Measurements from ENCODE around the gene RIOX2.
"Not testable (repeated sequence)": the region's sequence is repeated elsewhere in the genome, so short reads cannot be mapped to it uniquely, and the experiment has no call there.

Gene RIOX2

DNA sequence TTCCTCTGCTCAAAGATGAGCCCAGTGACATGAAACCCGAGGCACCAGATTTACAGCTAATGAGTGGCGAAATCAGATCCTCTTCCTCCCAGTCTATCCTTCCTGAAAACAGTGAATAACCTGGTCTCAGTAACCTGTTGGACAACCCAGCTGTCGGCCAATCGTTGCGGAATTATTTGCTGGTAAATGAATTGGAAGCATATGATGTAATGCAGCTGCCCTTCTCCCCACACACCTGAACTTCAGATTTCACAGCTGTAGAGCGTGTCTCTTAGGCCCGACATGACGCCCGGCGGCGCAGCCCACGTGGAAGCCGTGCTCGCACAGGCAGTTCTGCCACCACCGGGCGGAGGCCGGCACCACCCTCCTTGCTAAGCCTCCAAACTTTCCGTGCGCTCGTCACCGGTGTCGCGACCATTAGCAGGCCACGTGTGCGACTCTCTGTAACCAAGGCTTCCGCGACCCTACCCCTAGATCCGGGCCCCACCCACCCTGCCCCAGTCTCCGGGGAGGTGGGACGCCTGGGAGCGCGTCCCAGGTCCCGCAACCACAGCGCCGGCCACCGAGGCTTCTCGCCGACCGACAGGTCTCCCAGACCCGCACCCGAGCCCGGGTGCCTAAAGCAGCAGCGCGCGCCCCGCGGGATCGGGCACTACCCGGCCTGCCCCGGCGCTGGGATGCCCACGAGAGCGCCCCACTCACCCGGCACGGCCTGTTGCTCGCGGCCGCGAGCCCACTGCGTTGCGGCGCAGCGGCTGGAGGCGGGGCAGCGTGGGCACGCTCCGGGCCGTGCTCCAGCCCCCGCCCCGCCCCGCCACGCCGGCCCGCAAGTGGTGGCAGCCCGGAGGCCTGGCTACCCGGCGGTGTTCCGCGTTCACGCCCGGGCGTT is at the start of gene RIOX2:
Gene RIOX2, minus strand, starts transcription at position 753 of the 889 bp plus-strand sequence. CDS start 4,838 bp downstream, outside the sequence.
- DNase-seq = peak; percentile 48

DNA sequence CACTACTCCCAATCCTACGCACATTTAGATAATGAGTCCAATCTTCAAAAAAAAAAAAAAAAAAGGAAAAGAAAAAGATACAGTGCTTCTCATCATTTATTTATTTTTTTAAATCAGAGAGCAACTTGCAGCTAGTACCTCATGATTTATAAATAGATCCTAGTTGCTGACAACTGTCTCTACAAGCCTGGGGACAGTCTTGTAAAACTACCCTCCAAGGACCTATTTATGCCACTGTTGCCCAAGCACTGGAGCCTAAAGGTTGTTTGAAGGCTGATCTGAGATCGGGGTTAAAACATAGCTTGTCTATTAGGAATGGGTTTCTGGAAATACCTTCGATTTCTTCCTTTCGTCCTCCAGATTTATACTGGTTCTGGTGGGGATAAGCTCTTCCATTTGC is 48.2 kb upstream of the RIOX2 start:
- DNase-seq = no peak

GRCh38 chr3:98018301-98018700 is 46.1 kb upstream of the RIOX2 start:
- no peak for DNase-seq

- DNase-seq = no peak
Measured at GRCh38 chr3:98014268-98014585, 42.0 kb upstream of the RIOX2 start.

- DNase-seq = no peak
Measured at GRCh38 chr3:98013411-98014267, 41.4 kb upstream of the RIOX2 start.

DNA sequence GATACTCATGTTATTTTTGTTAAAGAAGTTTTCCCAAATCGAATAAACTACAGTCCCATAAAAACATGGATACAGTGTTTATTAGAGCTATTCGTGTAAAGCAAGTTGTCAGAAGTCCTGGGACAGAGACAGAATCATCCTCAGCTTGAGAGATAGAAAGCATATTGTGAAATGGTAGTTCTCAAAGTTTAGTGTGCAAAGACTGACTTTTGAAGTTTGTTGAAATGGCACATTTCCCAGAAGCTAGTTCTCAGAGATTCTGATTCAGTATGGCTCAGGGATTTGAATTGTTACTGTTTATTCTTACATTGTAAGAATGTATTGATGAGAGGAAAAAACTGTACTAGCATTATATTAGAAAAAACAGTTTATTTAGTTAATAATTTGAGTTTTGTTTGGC is 40.7 kb upstream of the RIOX2 start:
- DNase-seq = no peak

DNA sequence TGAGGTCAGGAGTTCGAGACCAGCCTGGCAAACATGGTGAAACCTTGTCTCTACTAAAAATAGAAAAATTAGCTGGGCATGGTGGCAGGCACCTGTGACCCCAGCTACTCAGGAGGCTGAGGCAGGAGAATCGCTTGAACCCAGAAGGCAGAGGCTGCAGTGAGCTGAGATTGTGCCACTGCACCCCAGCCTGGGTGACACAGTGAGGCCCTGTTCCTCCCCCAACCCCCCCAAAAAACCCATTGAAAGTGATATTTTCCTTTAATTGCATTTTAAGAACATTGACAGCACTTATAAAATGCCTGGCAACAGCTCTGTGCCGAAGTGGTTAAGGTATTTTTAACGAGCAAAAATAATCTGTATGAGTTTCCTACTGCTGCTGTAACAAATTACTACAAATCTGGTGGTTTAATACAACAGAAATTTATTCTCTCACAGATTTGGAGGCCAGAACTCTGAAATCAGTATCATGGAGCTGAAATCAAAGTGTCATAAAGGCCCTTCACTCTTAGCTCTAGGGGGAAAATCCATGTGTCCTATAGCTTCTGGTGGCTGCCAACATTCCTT is 38.7 kb upstream of the RIOX2 start:
- not testable (repeated sequence) for DNase-seq

GRCh38 chr3:98010194-98010882 is 38.1 kb upstream of the RIOX2 start:
- DNase-seq = no peak

DNA sequence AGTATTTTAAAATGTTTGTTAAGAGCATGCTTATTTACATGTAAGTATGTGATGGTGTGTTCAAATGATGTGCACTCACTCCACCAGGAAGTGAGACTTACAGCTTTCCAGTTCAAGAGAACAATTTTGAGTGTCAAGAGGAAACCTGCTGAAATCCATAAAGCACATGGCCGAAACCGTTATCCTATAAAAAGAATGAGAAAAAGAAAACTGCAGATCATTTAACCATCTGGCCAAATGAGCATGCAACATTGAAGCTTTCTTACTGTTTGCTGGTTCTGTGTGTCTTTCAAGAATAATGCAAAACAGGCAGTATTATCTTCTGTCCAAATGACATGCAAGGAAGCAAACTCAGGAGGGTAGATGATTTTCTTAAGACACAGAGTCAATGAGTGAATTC is 36.6 kb upstream of the RIOX2 start:
- DNase-seq = no peak

DNA sequence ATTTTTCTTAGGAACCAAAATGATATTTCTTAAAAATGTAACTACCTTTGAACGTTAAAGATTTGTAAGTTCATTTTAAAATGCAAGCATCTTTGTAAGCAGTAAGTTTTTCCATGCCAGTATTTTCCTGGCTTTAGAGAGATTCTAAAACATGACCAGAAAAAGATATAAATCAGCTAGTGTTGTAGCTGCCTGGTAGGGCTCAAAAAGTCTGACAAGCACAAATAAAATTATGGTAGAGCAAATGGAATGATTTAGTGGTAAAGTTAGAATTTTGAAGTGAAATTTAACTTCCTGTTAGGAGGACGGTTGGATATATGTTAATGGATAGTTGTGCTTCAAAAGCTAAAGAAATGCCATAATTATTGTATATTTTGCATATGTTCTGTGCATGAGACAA is 33.2 kb upstream of the RIOX2 start:
- no peak for DNase-seq

DNA sequence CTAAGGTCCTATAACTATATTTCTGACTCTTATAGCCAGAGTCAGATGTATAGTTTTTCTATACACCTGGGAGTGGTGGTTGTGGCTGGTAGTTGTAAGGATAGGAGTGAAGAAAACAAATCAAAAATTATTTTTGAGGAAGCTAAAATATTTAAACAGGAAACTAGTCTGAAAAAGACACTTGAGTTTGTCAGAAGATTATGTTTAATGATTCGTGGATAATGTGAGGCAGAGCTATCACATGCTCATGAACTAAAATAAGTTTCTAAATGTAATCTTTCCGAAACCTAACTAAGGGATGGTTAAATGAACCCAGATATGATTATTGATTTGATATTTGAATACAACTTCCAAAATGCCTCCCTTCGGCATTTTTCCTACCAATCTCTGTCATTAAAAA is 32.5 kb upstream of the RIOX2 start:
- DNase-seq = no peak

GRCh38 chr3:98003306-98003969 is 31.2 kb upstream of the RIOX2 start:
- DNase-seq = no peak

DNA sequence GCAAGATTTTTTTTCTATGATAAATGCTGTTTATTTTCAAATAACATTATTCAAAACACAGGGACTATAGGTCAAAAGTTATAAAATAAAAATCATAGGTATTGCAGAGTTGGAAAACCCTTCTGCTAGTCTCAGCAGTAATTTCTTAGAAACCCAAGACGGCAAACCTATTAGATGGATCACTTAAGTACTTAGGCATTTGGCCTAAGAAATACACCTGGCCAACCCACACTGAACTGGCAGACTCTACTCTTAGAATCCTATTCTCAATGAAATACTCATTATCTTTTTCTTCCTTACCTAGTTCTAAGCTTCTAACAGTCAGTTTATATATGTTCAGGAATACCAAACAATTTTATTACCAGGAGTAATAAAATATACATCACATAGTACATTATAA is 30.5 kb upstream of the RIOX2 start:
- no peak for DNase-seq

DNA sequence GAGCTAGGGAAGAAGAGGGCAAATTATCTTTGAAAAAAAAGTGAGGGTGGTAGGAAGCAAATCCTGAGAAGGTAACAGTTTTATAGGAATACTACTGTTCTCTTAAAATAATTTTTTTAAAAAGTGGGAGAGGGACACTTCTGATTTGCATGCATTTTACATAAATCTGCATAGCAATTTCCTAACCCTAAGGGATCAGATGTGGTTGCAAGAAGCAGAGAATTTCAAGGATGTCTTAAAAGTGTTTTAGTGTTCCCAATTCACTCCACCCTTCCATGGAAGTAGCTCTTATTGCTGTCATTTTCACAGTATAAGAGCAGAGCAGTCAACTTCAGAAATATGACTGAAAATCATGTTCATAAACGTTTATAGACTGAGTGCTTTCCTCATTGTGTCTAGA is 27.8 kb upstream of the RIOX2 start:
- no peak for DNase-seq

DNA sequence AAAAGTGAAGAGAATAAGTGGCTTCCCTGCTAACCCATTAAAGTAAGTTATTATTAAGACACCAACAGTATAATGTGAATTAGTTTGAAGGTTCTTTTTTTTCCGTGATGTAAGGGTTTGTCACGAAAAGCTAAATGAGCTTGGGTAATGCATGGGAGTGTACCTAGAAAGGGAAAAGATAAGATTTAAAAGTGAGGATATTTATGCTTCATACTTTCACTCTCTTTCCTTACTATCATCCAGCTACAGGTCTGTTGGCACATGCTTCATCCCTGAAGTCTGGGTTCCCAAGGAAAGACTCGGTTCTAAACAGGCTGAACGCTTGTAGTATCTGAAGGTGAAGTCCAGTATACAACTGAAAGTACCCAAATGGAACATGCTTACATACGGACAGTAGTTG is 26.9 kb upstream of the RIOX2 start:
- no peak for DNase-seq

- no peak for DNase-seq
Measured at GRCh38 chr3:97996988-97997387, 24.8 kb upstream of the RIOX2 start.

GRCh38 chr3:97994328-97994945 is 22.2 kb upstream of the RIOX2 start:
- no peak for DNase-seq

GRCh38 chr3:97993526-97993925 is 21.3 kb upstream of the RIOX2 start:
- DNase-seq = no peak

GRCh38 chr3:97992547-97993173 is 20.4 kb upstream of the RIOX2 start:
- no peak for DNase-seq

DNA sequence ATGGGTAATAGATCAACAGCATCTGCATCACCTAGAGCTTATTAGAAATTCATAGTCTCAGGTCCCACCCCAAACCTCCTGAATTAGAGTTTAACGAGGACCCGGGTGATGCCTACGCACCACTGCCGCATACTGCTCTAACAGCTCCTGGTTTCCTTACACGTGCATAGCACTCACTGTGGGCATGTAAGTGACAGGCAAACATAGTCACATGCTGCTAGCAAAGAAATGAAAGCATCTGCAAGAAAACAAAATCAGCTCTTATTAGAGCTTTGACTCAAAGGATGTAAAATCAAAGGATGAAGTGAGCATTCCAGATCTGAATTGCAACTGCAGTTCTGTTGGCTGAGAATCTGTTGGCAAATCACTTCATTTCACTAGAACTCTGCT is 19.1 kb upstream of the RIOX2 start:
- DNase-seq = no peak

DNA sequence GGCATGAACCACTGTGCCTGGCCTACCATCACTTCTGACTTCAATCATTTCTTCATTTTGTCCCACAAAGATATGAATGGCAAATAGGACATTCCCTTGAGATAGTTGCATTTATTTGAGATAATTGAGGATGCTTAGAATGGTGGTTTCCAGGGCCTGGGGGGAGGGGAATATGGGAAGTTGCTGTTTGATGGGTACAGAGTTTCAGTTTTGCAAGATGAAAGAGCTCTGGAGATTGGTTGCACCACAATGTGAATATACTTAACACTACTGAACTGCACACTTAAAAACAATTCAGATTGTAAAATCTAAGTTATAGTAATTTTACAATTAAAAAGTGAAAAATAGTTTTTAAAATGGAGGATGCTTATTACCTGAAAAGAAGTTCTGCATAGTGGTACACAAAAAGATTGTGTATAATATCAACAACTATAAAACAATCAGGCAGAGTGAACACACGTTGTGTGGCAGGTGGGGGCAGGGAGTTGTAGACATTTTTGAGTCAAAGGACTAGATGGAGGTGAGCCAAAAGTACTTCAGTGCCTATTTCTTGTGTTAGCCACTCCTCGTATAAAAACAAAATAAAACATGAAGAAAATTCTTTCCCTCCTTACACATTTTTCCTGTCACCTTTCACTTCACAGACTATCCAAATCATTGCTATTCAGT is 18.5 kb upstream of the RIOX2 start:
- DNase-seq = no peak

All from NCI-H1092 treated with DMSO at 0.1 percent for 48 hours (cell line).